GM18861 (cell line): Measurements from ENCODE around the gene LAMB3.
"Not testable (repeated sequence)": the region's sequence is repeated elsewhere in the genome, so short reads cannot be mapped to it uniquely, and the experiment has no call there.

Experiments
- ATAC-seq: cut with Tn5 transposase; IDR thresholded peaks from one replicate; pipeline ENCODE4 v1.9.1; 2021; ENCODE audit not compliant: unreplicated experiment

The LAMB3 gene

GRCh38 chr1:209652121-209652735 lies at the start of gene LAMB3:
Gene LAMB3, minus strand, starts transcription at chr1:209652425. Its CDS starts 1,481 bp downstream, at chr1:209650944.
- no peak for ATAC-seq

GRCh38 chr1:209700686-209701085 lies 48.5 kb upstream of the LAMB3 start:
- ATAC-seq = not testable (repeated sequence)

GRCh38 chr1:209697126-209697525 lies 44.9 kb upstream of the LAMB3 start:
- no peak for ATAC-seq

- ATAC-seq = no peak
These were observed 44.4 kb upstream of the LAMB3 start for GRCh38 chr1:209696673-209697072.

- peak; percentile 69 for ATAC-seq
These were observed 40.7 kb upstream of the LAMB3 start for GRCh38 chr1:209692745-209693504.

GRCh38 chr1:209692296-209692695 lies 40.1 kb upstream of the LAMB3 start:
- ATAC-seq = no peak

DNA sequence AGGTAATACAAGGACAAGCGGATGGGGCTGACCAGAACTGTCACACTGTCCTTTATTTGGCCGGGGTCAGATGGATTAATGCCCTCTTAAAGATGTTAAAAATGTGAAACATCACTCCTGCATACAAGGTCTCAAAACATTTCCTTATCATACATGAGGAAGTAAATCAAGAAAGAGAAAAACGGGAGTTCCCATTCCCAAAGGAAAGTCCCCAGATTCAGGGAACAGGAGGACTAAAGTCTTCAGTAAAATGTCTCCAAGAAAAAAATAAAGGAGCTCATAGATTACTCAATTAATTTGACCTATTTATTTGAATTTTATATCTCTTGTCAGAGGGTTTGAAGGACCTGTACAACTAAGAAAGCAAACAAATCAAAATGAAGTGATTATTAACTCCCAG lies 39.0 kb upstream of the LAMB3 start:
- ATAC-seq = no peak

DNA sequence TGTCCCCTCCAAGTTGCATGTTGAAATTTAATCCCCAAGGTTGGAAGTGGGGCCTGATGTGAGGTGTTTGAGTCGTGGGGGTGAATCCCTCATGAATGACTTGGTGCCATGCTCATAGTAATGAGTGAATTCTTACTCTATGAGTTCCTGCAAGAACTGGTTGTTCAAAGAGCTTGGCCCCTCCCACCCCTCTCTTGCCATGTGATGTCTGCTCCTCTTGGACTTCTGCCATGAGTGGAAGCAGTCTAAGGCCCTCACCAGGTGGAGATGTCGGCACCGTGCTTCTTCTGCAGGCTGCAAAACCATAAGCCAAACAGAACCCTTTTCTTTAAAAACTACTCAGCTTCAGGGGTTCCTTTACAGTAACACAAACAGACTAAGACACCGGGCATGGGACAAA lies 37.3 kb upstream of the LAMB3 start:
- ATAC-seq = no peak

- ATAC-seq = no peak
These were observed 36.6 kb upstream of the LAMB3 start for GRCh38 chr1:209688746-209689234.

- no peak for ATAC-seq
These were observed 34.1 kb upstream of the LAMB3 start for GRCh38 chr1:209686322-209686721.

- ATAC-seq = peak; percentile 54
These were observed 33.6 kb upstream of the LAMB3 start for GRCh38 chr1:209685821-209686220.

GRCh38 chr1:209678981-209679539 lies 26.8 kb upstream of the LAMB3 start:
- no peak for ATAC-seq

- no peak for ATAC-seq
These were observed 23.4 kb upstream of the LAMB3 start for GRCh38 chr1:209675565-209676154.

GRCh38 chr1:209674957-209675564 lies 22.8 kb upstream of the LAMB3 start, which contains the start of gene G0S2:
Gene G0S2, plus strand, starts transcription at chr1:209675412. Its CDS starts 273 bp downstream, at chr1:209675685.
- no peak for ATAC-seq

GRCh38 chr1:209673631-209674417 lies 21.6 kb upstream of the LAMB3 start:
- ATAC-seq = no peak

- peak; percentile 93 for ATAC-seq
These were observed 20.7 kb upstream of the LAMB3 start for GRCh38 chr1:209672705-209673630.

DNA sequence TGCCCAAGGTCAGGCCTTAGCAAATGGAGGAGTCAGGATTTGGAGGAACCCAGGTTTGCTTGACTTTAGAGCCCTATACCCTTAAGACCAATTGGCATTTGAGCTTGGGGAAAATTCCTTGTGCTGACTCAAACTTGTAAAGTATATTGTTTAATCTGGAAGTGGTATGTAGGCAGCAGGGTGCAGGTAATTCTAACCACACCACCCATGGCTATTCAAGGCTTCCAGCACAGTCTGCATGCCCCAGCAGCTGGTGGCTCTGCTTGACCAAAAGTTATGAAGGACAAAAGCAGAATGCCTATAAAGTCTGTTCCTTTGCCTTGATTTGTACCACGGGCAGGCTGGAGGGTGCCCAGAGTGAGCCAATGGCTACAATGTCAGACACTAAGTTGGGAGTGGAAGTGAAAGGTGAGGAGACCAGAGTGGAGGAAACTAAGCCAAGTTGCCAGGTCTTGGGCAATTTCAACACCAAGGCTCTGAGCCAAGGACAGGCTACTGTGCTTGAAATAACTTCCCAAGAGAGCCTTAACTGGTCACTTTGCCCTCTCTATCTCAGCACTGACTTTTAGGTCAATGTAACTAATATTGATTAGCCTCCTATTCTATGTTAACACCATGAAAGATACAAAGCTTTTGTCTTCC lies 18.3 kb upstream of the LAMB3 start:
- ATAC-seq = no peak

GRCh38 chr1:209667708-209668107 lies 15.5 kb upstream of the LAMB3 start:
- ATAC-seq = no peak

- no peak for ATAC-seq
These were observed 14.9 kb upstream of the LAMB3 start for GRCh38 chr1:209667103-209667502.
